H1 (cell line): Measurements from ENCODE around the gene PRKACA. TPM values are rescaled to one million over a fixed set of nuclear protein-coding genes. Genes with fewer than 3 reads are reported as not detected.

ENCODE experiments used
- CTCF ChIA-PET: fragments of 300-600 bp; sonication (Branson Sonifier 250); formaldehyde crosslinking; loops from one replicate; lab custom pipeline; 2021; ENCODE audit not compliant: partially characterized antibody; lab: Charles Lee
- POLR2A ChIA-PET: fragments of 300-600 bp; sonication (Branson Sonifier 250); formaldehyde crosslinking; loops from one replicate; lab custom pipeline; 2021; ENCODE audit warnings: inconsistent platforms; ENCODE audit not compliant: partially characterized antibody; lab: Charles Lee
- DNase-seq, 2 experiments: peaks; one replicate each; pipeline versions ENCODE4 v3.0.0 to v3.0.0-alpha.2; 2010 to 2022; ENCODE audit warnings: low spot score in 2 of 2, low read depth in 1 of 2, mixed read lengths in 1 of 2
- FAIRE-seq: peaks from 2 replicates; lab custom pipeline; 2011; peaks lifted over from hg19 to GRCh38; lab: Jason Lieb, UNC
- H2AFZ ChIP-seq: 2 replicates; pipeline ENCODE4 v1.8.1; 2012; ENCODE audit warnings: low read length, inconsistent platforms
- H2AK5ac ChIP-seq: 2 replicates; pipeline ENCODE4 v1.6.1; 2013; ENCODE audit warnings: low read depth, low read length
- H2BK120ac ChIP-seq: replicated peaks from 2 replicates; pipeline ENCODE3; 2013; ENCODE audit warnings: low read depth, low read length, inconsistent platforms
- H2BK12ac ChIP-seq: 2 replicates; pipeline ENCODE4 v1.6.1; 2013; ENCODE audit warnings: low read depth, low read length
- H2BK15ac ChIP-seq: 2 replicates; pipeline ENCODE4 v1.6.1; 2013; ENCODE audit warnings: low read length
- H2BK20ac ChIP-seq: 2 replicates; pipeline ENCODE4 v1.6.1; 2013; ENCODE audit warnings: low read length
- H2BK5ac ChIP-seq: 2 replicates; pipeline ENCODE4 v1.6.1; 2013; ENCODE audit warnings: low read depth, low read length
- H3K14ac ChIP-seq: 2 replicates; pipeline ENCODE4 v1.6.1; 2013; ENCODE audit warnings: inconsistent platforms; ENCODE audit not compliant: insufficient read length
- H3K18ac ChIP-seq: 2 replicates; pipeline ENCODE4 v1.6.1; 2013; ENCODE audit warnings: low read length; ENCODE audit errors: extremely low read depth
- H3K23ac ChIP-seq: 2 replicates; pipeline ENCODE4 v1.6.1; 2013; ENCODE audit warnings: inconsistent platforms; ENCODE audit not compliant: insufficient read length
- H3K23me2 ChIP-seq: 2 replicates; pipeline ENCODE4 v1.6.1; 2013; ENCODE audit warnings: low read depth, low read length
- H3K27ac ChIP-seq: 2 replicates; pipeline ENCODE4 v1.6.1; 2011; ENCODE audit warnings: low read depth, low read length, inconsistent platforms
- H3K27me3 ChIP-seq, 4 experiments: replicated peaks in 1 of 4; 1 replicate in 1 of 4; 2 replicates in 3 of 4; pipeline versions ENCODE4 v1.6.1 to v1.8.1; 2011 to 2013; ENCODE audit warnings: low read length in 3 of 4, mild to moderate bottlenecking in 3 of 4, inconsistent platforms in 2 of 4, mixed read lengths in 2 of 4, moderate library complexity in 1 of 4; ENCODE audit not compliant: control insufficient read depth in 3 of 4, insufficient read depth in 3 of 4; ENCODE audit errors: extremely low read depth in 1 of 4
- H3K36me3 ChIP-seq, 4 experiments: 2 replicates each; pipeline versions ENCODE4 v1.6.1 to v1.8.1; 2011 to 2013; ENCODE audit warnings: mild to moderate bottlenecking in 4 of 4, low read length in 3 of 4, moderate library complexity in 2 of 4, control low read depth in 1 of 4, inconsistent platforms in 1 of 4; ENCODE audit not compliant: insufficient read depth in 4 of 4, control insufficient read depth in 2 of 4
- H3K4ac ChIP-seq: replicated peaks from 2 replicates; pipeline ENCODE3; 2013; ENCODE audit warnings: low read length, low read depth, mixed read lengths, inconsistent platforms; ENCODE audit not compliant: insufficient read length
- H3K4me1 ChIP-seq, 4 experiments: replicated peaks in 1 of 4; 1 replicate in 1 of 4; 2 replicates in 3 of 4; pipeline versions ENCODE4 v1.6.1 to v1.8.1; 2011 to 2013; ENCODE audit warnings: low read length in 3 of 4, inconsistent platforms in 2 of 4, mixed read lengths in 1 of 4; ENCODE audit not compliant: insufficient read depth in 4 of 4, control insufficient read depth in 3 of 4
- H3K4me2 ChIP-seq, 2 experiments: 2 replicates each; pipeline versions ENCODE4 v1.6.1 to v1.8.1; 2011 to 2013; ENCODE audit warnings: low read depth in 2 of 2, low read length in 2 of 2, control low read depth in 1 of 2, inconsistent platforms in 1 of 2, mild to moderate bottlenecking in 1 of 2; ENCODE audit not compliant: insufficient read depth in 1 of 2
- H3K4me3 ChIP-seq, 4 experiments: fragments of 200-600, 300-600 bp in 1 of 4; sonication (generic), shearing (Covaris generic), sonication (Bioruptor Twin) in 1 of 4; 2 replicates each; pipeline versions ENCODE4 v1.5.1 to v1.8.1; 2011 to 2016; ENCODE audit warnings: low read length in 4 of 4, low read depth in 3 of 4, control low read depth in 2 of 4, inconsistent platforms in 2 of 4, mild to moderate bottlenecking in 2 of 4, mixed read lengths in 1 of 4, moderate library complexity in 1 of 4; ENCODE audit not compliant: insufficient read depth in 2 of 4; ENCODE audit errors: extremely low read depth in 1 of 4
- H3K56ac ChIP-seq: replicated peaks from 2 replicates; pipeline ENCODE3; 2013; ENCODE audit warnings: low read depth, mild to moderate bottlenecking, mixed read lengths, low read length, inconsistent platforms; ENCODE audit not compliant: insufficient read length
- H3K79me1 ChIP-seq: 2 replicates; pipeline ENCODE4 v1.6.1; 2013; ENCODE audit warnings: low read depth, low read length, control low read depth
- H3K79me2 ChIP-seq, 2 experiments: 2 replicates each; pipeline versions ENCODE4 v1.6.1 to v1.8.1; 2012 to 2013; ENCODE audit warnings: low read length in 2 of 2, mild to moderate bottlenecking in 2 of 2, inconsistent platforms in 1 of 2; ENCODE audit not compliant: insufficient read depth in 2 of 2, control insufficient read depth in 1 of 2
- H3K9ac ChIP-seq, 4 experiments: replicated peaks in 1 of 4; 1 replicate in 1 of 4; 2 replicates in 3 of 4; pipeline versions ENCODE4 v1.6.1 to v1.8.1; 2011 to 2013; ENCODE audit warnings: low read depth in 3 of 4, low read length in 3 of 4, control low read depth in 2 of 4, mild to moderate bottlenecking in 2 of 4, moderate library complexity in 2 of 4, inconsistent platforms in 1 of 4; ENCODE audit errors: extremely low read depth in 1 of 4
- H3K9me3 ChIP-seq, 2 experiments: 2 replicates each; pipeline versions ENCODE4 v1.6.1 to v1.8.1; 2012 to 2013; ENCODE audit warnings: mild to moderate bottlenecking in 2 of 2, moderate library complexity in 2 of 2, control low read depth in 1 of 2, inconsistent platforms in 1 of 2, low read depth in 1 of 2, low read length in 1 of 2, mixed read lengths in 1 of 2; ENCODE audit not compliant: insufficient read depth in 2 of 2
- H4K20me1 ChIP-seq, 2 experiments: replicated peaks in 1 of 2; 2 replicates each; pipeline versions ENCODE3 to v1.8.1; 2011 to 2013; ENCODE audit warnings: inconsistent platforms in 2 of 2, low read length in 2 of 2, mild to moderate bottlenecking in 1 of 2; ENCODE audit not compliant: insufficient read depth in 2 of 2, control insufficient read depth in 1 of 2
- H4K5ac ChIP-seq: 2 replicates; pipeline ENCODE4 v1.6.1; 2013; ENCODE audit warnings: low read length, low read depth, mixed read lengths, inconsistent platforms; ENCODE audit not compliant: insufficient read length
- H4K8ac ChIP-seq: 2 replicates; pipeline ENCODE4 v1.8.0; 2013; ENCODE audit warnings: mild to moderate bottlenecking, moderate library complexity, low read length, inconsistent platforms; ENCODE audit not compliant: insufficient read depth; ENCODE audit errors: extremely low read depth
- H4K91ac ChIP-seq: replicated peaks from 2 replicates; pipeline ENCODE3; 2013; ENCODE audit warnings: low read length, mixed read lengths, inconsistent platforms; ENCODE audit not compliant: insufficient read length
- BRCA1 ChIP-seq: IDR thresholded peaks from 2 replicates; pipeline ENCODE4 v1.6.1; 2012; ENCODE audit warnings: low read depth, low read length, improper control_type of control experiment
- CBX8 ChIP-seq: fragments of 300-800, 300-1000 bp; sonication (generic); IDR thresholded peaks from 2 replicates; pipeline ENCODE4 v1.7.1; 2016; ENCODE audit warnings: low read depth, low read length, borderline replicate concordance
- EGR1 ChIP-seq: IDR thresholded peaks from 2 replicates; pipeline ENCODE4 v1.6.1; 2011; ENCODE audit warnings: low read depth, low read length, borderline replicate concordance
- KDM1A ChIP-seq: fragments of 200-600, 300-600 bp; sonication (generic); IDR thresholded peaks from 2 replicates; pipeline ENCODE4 v1.7.1; 2016; ENCODE audit warnings: mild to moderate bottlenecking, low read length, borderline replicate concordance
- MAFK ChIP-seq: IDR thresholded peaks from 2 replicates; pipeline ENCODE4 v1.6.1; 2012; ENCODE audit warnings: low read depth, mild to moderate bottlenecking, improper control_type of control experiment, low read length
- PHF8 ChIP-seq: fragments of 200-600 bp; sonication (generic); conservative IDR thresholded peaks from 2 replicates; pipeline ENCODE4 v1.7.1; 2012; ENCODE audit warnings: low read depth, mild to moderate bottlenecking, inconsistent platforms, low read length, moderate library complexity
- RBBP5 ChIP-seq: IDR thresholded peaks from 2 replicates; pipeline ENCODE4 v1.7.1; 2012; ENCODE audit warnings: low read depth, mild to moderate bottlenecking, inconsistent platforms, low read length, moderate library complexity, borderline replicate concordance
- SIN3A ChIP-seq, 2 experiments: IDR thresholded peaks in 1 of 2; conservative IDR thresholded peaks in 1 of 2; 2 replicates each; pipeline ENCODE4 v1.6.1; 2011 to 2012; ENCODE audit warnings: low read length in 2 of 2, improper control_type of control experiment in 1 of 2, low read depth in 1 of 2, mild to moderate bottlenecking in 1 of 2
- SP1 ChIP-seq: IDR thresholded peaks from 2 replicates; pipeline ENCODE4 v1.6.1; 2011; ENCODE audit warnings: low read depth, low read length
- TEAD4 ChIP-seq: IDR thresholded peaks from 2 replicates; pipeline ENCODE4 v1.6.1; 2012; ENCODE audit warnings: low read depth, low read length, inconsistent platforms, mixed read lengths
- WGBS, 2 experiments: shearing (Covaris generic) in 1 of 2; methylation state at CpG; one replicate each; pipeline versions ENCODE4 v1.1.6 to v1.1.7; 2013 to 2015; ENCODE audit warnings: low lambda C conversion rate in 2 of 2, mixed read lengths in 2 of 2, inconsistent platforms in 1 of 2, low coverage in 1 of 2, missing lambda C conversion rate in 1 of 2; ENCODE audit not compliant: insufficient replicate concordance in 2 of 2, insufficient coverage in 1 of 2, insufficient read length in 1 of 2; ENCODE audit errors: extremely low coverage in 1 of 2, missing lambda C conversion rate in 1 of 2; 5-methylcytosine and 5-hydroxymethylcytosine counted together
- polyA plus RNA-seq, 7 experiments: library from polyadenylated mRNA; depleted of rRNA in 3 of 7; stranded (reverse) in 5 of 7; unstranded in 2 of 7; fragments of >200 nt in 5 of 7; fragments of 200-250 nt in 2 of 7; gene quantifications; 1 replicate in 5 of 7; 2 replicates in 1 of 7; 4 replicates in 1 of 7; pipeline versions ENCODE4 v1.2.1 to v1.2.3, GENCODE V29; 2011 to 2013; ENCODE audit warnings: missing spikeins in 2 of 7, mixed read lengths in 2 of 7
- total RNA-seq: library from RNA; stranded (reverse); fragmentation: NEBNext Ultra II Directional; extraction: Animal tissue kit (Norgen Biotek cat#: 25700); gene quantifications from 2 replicates; pipeline ENCODE4 v1.2.1, GENCODE V29; 2021
- TF ChIP-seq, protein P1 (sequence below): IDR thresholded peaks from 2 replicates; pipeline ENCODE4 v1.6.1; 2012; ENCODE audit warnings: inconsistent platforms
- TF ChIP-seq, protein P2 (sequence below): IDR thresholded peaks from 2 replicates; pipeline ENCODE4 v1.6.1; 2011; ENCODE audit warnings: low read length, improper control_type of control experiment

Gene PRKACA
- total and polyA plus RNA-seq, 2 of the 8 experiments (the other 6 are each of a cell fraction or from before 2014, with no cell fraction given): 14.2 to 48.2 TPM

- H3K27me3 ChIP-seq: peaks cover 0 to 2% (median 0%) of the 10 kb centered on the region in 4 experiments; a peak in 1 of 7 replicates
- POLR2A ChIA-PET: interaction anchor here (0.9 to 1.8 kb wide), 3 partner anchors 9 to 84 kb away, joined by 3 to 5 read pairs (median 4); partner anchors contain the start of genes ASF1B and RFX1
- no peaks in the 10 kb centered on the region; a peak in 1 of 4 replicates for H3K9me3 ChIP-seq
- no peaks in the 10 kb centered on the region for H4K20me1 ChIP-seq
- no peak overlapping the region for H3K4me3 ChIP-seq
- H3K18ac ChIP-seq: no peak overlapping the region
- no peaks in the 10 kb centered on the region for H3K79me2 ChIP-seq
- no peak overlapping the region for H2BK20ac ChIP-seq
- no peak overlapping the region for H2AFZ ChIP-seq
- no peak overlapping the region for H3K23ac ChIP-seq
- no peak overlapping the region for H4K5ac ChIP-seq
- H3K9ac ChIP-seq: no peak overlapping the region
- H3K27ac ChIP-seq: no peak overlapping the region
- H3K56ac ChIP-seq: no peak overlapping the region
- H3K23me2 ChIP-seq: peaks cover 5% of the 10 kb centered on the region; the same call in 1 of the 2 replicates
- H4K8ac ChIP-seq: no peak overlapping the region; the same call in 1 of the 2 replicates
- no peak overlapping the region for H3K14ac ChIP-seq
- 92% methylated on average over 6 of the region's 6 CpGs; no CpG with 5 or more reads in 1 of the 2 experiments for WGBS, 2 experiments
- no peak overlapping the region for H2BK12ac ChIP-seq
- H2BK15ac ChIP-seq: no peak overlapping the region
- H2BK5ac ChIP-seq: no peak overlapping the region
- H2AK5ac ChIP-seq: no peak overlapping the region
- H4K91ac ChIP-seq: no peak overlapping the region
- CTCF ChIA-PET: interaction anchor here (0.9 to 9.9 kb wide), 10 partner anchors 11 to 173 kb away, joined by 3 to 66 read pairs (median 5); partner anchors contain the start of genes IL27RA and MISP3
- H3K4ac ChIP-seq: no peak overlapping the region
- no peaks in the 10 kb centered on the region for H3K36me3 ChIP-seq
- H2BK120ac ChIP-seq: no peak overlapping the region
- no peaks in the 10 kb centered on the region for H3K79me1 ChIP-seq
- H3K4me2 ChIP-seq: no peak overlapping the region
- DNase-seq: no peak
- no peak for FAIRE-seq
- H3K4me1 ChIP-seq: peaks cover 0 to 4% (median under 1%) of the 10 kb centered on the region in 4 experiments; a peak in 2 of 7 replicates
- TF ChIP-seq EGR1: no peak
- no peak for TF ChIP-seq CBX8
- TF ChIP-seq KDM1A: no peak
- no peak for TF ChIP-seq SIN3A (conservative IDR thresholded peaks at IDR 0.05 in 1 of 2, IDR thresholded peaks at IDR 0.05 in 1 of 2; ENCODE audit: low read depth in 1 of 2, low read length in 2 of 2)
- no peak for TF ChIP-seq RBBP5
- no peak for TF ChIP-seq MAFK
- TF ChIP-seq BRCA1: no peak
- TF ChIP-seq, protein P1, sequence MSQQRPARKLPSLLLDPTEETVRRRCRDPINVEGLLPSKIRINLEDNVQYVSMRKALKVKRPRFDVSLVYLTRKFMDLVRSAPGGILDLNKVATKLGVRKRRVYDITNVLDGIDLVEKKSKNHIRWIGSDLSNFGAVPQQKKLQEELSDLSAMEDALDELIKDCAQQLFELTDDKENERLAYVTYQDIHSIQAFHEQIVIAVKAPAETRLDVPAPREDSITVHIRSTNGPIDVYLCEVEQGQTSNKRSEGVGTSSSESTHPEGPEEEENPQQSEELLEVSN: no peak
- TF ChIP-seq TEAD4: no peak
- TF ChIP-seq, protein P2, sequence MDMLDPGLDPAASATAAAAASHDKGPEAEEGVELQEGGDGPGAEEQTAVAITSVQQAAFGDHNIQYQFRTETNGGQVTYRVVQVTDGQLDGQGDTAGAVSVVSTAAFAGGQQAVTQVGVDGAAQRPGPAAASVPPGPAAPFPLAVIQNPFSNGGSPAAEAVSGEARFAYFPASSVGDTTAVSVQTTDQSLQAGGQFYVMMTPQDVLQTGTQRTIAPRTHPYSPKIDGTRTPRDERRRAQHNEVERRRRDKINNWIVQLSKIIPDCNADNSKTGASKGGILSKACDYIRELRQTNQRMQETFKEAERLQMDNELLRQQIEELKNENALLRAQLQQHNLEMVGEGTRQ: no peak
- TF ChIP-seq SP1: no peak
- no peak for TF ChIP-seq PHF8
Measured at GRCh38 chr19:14052470-14052869, 65.1 kb downstream of the PRKACA start.
